Jurkat, Clone E6-1 (cell line): Measurements from ENCODE around the gene IL12RB1.
"Not testable (repeated sequence)": the region's sequence is repeated elsewhere in the genome, so short reads cannot be mapped to it uniquely, and the experiment has no call there.

Experiments used
- DNase-seq: peaks from one replicate; pipeline ENCODE4 v3.0.0-alpha.2; 2011; ENCODE audit warnings: low read depth, low spot score
- H3K4me3 ChIP-seq: 2 replicates; pipeline ENCODE4 v1.5.1; 2011; ENCODE audit warnings: mild to moderate bottlenecking, low read length, control low read depth, moderate library complexity

The IL12RB1 gene

GRCh38 chr19:18093439-18094161 lies 6.9 kb upstream of the IL12RB1 start:
- no peak overlapping the region for H3K4me3 ChIP-seq
- DNase-seq, result no peak

- DNase-seq, result peak; percentile 68
- peak overlapping the region; percentile 9 for H3K4me3 ChIP-seq
Measured at GRCh38 chr19:18091217-18091608, 4.5 kb upstream of the IL12RB1 start.

GRCh38 chr19:18090545-18091216 lies 3.9 kb upstream of the IL12RB1 start:
- DNase-seq, result no peak
- peak overlapping the region; percentile 9 for H3K4me3 ChIP-seq

- no peak overlapping the region for H3K4me3 ChIP-seq
- DNase-seq, result no peak
Measured at GRCh38 chr19:18089726-18090125, 3.0 kb upstream of the IL12RB1 start.

- DNase-seq, H3K4me3 ChIP-seq: not testable (repeated sequence)
Measured at GRCh38 chr19:18089096-18089541, 2.4 kb upstream of the IL12RB1 start.

- H3K4me3 ChIP-seq, result no peak overlapping the region
- no peak for DNase-seq
Measured at GRCh38 chr19:18085702-18086457, 854 bp downstream of the IL12RB1 start.

GRCh38 chr19:18083929-18084684 lies 2.6 kb downstream of the IL12RB1 start:
- no peak for DNase-seq

GRCh38 chr19:18074192-18074591 lies 12.5 kb downstream of the IL12RB1 start:
- no peak overlapping the region for H3K4me3 ChIP-seq
- peak; percentile 27 for DNase-seq

More at GRCh38 chr19:18083929-18084684, 2.6 kb downstream of the IL12RB1 start:
- H3K4me3 ChIP-seq, result no peak overlapping the region

- H3K4me3 ChIP-seq, result no peak overlapping the region
Measured at GRCh38 chr19:18073197-18073596, 13.5 kb downstream of the IL12RB1 start.

GRCh38 chr19:18072335-18072734 lies 14.4 kb downstream of the IL12RB1 start:
- no peak for DNase-seq
- no peak overlapping the region for H3K4me3 ChIP-seq

More at GRCh38 chr19:18073197-18073596, 13.5 kb downstream of the IL12RB1 start:
- DNase-seq, result peak; percentile 68

- DNase-seq, result no peak
- no peak overlapping the region for H3K4me3 ChIP-seq
Measured at GRCh38 chr19:18070181-18070580, 16.6 kb downstream of the IL12RB1 start.

GRCh38 chr19:18069383-18069782 lies 17.4 kb downstream of the IL12RB1 start:
- DNase-seq, result no peak
- H3K4me3 ChIP-seq, result no peak overlapping the region

- H3K4me3 ChIP-seq, result no peak overlapping the region
- DNase-seq, result no peak
Measured at GRCh38 chr19:18068395-18068794, 18.3 kb downstream of the IL12RB1 start.

- DNase-seq, result no peak
- H3K4me3 ChIP-seq, result no peak overlapping the region
Measured at GRCh38 chr19:18065173-18065495, 21.6 kb downstream of the IL12RB1 start.

GRCh38 chr19:18063463-18063862 lies 23.3 kb downstream of the IL12RB1 start:
- no peak for DNase-seq
- no peak overlapping the region for H3K4me3 ChIP-seq

GRCh38 chr19:18062028-18062427 lies 24.7 kb downstream of the IL12RB1 start:
- no peak overlapping the region for H3K4me3 ChIP-seq
- no peak for DNase-seq

- no peak overlapping the region for H3K4me3 ChIP-seq
- no peak for DNase-seq
Measured at GRCh38 chr19:18060472-18060871, 26.3 kb downstream of the IL12RB1 start.

- no peak for DNase-seq
- H3K4me3 ChIP-seq, result no peak overlapping the region
Measured at GRCh38 chr19:18059902-18060301, 26.8 kb downstream of the IL12RB1 start.

GRCh38 chr19:18059297-18059696 lies 27.4 kb downstream of the IL12RB1 start:
- no peak overlapping the region for H3K4me3 ChIP-seq
- DNase-seq, result no peak
